CD4-positive, alpha-beta T cell treated with Interleukin-17A for 1 hour (primary cell): ENCODE measurements around the gene TRIM71.

Experiments
- DNase-seq: peaks from one replicate; pipeline ENCODE4 v3.0.0-alpha.2; 2020

Gene TRIM71

GRCh38 chr3:32869513-32870047, 51.8 kb downstream of the TRIM71 start:
- no peak for DNase-seq

DNA sequence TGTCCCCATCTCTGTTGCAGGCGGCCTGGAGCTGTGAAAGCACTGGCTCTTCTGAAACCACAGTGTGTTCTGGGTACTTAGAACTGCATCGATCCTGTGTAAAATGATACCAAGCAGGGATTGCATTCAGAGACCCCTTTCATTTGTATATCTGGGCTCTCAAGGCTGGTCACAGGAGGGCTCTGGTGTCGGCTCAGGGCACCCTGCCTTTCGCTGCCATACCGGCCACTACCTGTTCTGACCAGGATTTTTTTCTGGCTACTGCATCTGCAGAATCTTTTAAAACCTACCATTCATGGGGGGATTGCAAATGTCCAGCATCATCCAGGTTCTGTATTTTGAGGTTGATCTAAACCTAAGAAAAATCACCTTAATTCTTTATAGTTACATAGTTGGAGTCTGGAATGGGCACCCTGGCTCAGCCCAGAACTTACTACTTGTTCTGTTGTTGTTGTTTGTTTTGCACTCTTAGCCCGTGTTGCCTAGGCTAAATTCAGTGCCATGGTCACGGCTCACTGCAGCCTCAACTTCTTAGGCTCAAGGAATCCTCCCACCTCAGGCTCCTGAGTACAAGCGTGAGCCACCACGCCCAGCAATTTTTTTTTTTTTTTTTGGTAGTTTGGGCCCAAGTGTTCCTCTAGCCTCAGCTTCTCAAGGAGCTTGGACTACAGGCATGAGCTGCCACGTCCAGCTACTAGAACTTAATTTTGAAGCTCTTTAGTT, 52.7 kb downstream of the TRIM71 start:
- DNase-seq: no peak

DNA sequence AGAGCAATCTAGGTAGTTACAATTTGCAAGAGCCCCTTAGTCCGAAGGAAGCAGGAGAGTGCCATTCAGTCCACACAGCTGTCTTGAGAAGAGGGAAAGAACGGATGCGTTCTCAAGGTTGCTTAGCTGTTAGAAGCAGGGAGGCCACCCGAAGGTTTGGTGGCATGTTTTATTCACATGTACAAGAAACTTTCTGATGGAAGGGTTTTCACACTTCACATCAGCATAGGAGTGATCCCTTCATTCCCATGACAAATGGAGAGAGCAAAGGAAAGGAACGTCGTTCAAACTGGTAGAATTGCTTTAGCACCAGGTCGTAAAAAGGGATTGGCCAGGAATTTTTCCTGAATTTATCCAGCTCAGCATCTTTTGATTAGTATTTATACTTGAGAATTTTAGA, 53.5 kb downstream of the TRIM71 start:
- no peak for DNase-seq

- DNase-seq: no peak
Measured at GRCh38 chr3:32872487-32873382, 54.9 kb downstream of the TRIM71 start.

DNA sequence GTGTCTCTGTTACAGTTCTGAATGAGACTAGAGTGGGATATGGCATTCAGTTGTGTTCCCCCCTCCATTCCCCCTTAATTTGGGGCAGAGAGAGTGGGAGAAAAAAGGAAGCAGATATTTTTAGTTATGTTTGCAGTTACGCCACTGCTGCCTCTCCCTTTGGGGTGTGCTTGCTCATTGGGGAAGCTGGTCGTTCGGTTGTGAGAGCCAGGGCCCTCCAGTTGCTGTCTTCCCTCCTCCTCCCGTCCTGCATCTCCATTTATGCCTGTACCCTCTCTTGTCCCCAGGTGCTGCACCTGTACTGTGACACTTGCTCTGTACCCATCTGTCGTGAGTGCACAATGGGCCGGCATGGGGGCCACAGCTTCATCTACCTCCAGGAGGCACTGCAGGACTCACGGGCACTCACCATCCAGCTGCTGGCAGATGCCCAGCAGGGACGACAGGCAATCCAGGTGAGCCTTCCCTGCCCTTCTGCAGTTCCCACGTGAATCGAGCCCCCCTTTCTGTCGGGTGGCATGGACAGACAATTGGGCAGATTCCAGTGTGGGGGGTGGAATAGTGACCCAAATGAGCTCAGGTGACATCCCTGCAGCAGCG, 55.8 kb downstream of the TRIM71 start:
- DNase-seq: no peak

DNA sequence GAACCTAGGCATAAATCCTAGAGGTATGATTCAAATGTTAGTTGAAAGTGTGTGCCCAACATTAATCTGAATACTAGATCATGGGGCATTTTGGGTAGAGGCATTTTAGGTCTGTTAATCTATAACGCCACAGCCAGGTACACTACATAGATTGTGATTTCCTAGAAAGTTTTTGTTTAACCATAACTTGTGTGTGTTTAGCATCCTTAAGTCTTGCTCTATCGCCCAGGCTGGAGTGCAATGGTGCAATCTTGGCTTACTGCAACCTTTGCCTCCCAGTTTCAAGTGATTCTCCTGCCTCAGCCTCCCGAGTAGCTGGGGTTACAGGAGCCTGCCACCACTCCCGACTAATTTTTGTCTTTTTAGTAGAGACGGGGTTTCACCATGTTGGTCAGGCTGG, 59.1 kb downstream of the TRIM71 start:
- no peak for DNase-seq

DNA sequence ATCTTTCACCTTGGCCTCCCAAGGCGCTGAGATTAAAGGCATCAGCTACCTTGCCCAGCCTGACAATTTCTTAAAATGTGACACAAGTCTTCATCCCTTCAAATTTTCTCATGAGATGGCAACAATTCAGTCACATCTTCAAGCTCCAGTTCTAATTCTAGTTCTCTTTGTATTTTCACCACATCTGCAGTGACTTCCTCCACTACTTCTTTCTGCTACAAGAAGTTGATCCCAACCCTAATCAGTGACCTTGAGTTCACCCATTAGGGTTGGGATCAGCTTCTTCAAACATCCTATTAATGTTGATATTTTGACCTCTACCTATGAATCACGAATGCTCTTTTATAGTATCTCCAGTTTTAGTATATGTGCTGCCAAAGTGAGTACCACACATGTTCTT, 59.8 kb downstream of the TRIM71 start:
- DNase-seq: no peak

DNA sequence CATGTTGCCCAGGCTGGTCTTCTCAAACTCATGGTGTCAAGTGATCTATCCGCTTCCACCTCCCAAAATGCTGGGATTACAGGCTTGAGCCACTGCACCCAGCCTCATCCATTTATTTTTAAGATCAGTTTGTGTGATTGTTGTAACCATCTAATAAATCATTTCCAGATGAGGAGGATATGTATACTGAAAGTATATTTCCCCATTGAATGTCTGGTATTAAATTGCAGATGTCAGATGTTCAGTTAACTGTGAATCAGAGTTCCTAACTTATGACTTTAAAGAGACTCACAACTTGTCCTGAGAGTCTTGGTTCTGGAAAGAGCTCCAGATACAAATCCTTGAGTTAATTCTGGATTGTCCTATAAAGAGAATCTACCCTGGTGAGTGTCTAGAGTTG, 62.4 kb downstream of the TRIM71 start:
- DNase-seq: no peak

DNA sequence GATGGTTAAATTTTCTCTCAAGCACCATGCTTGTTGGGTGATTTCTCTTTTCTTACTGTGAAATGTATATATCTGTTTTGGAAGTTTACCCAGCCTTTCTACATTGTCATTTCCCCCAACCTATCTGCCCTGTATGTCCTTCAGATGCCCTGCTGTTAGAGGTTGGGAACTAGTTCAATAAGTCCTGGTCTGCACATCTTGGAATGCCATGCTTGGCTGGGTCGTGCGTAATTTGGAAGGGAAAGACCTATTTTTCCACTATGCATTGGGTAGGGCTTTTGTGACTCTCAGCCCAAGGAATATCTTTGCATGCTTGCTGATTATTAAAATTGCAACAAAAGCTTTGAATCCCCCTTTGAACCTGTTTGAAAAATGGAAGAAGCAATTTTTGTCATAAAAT, 63.8 kb downstream of the TRIM71 start:
- DNase-seq: no peak

DNA sequence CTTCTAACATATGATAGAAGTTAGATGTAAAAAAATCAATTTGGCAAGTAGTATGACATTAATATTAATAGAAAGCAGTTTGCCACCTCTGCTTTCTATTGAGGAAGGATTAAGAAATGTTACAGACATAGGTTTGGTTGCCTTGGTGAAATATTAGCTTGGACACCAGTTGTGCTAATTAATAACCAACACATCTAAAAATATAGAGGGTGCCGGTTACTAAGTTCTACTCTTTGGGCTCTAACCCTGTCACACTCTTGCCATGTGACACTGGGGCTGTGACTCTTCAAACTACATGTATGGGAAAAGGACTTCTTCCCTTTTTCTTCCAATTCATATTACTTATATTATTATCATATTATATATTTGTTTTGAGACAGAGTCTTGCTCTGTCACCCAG, 64.4 kb downstream of the TRIM71 start:
- DNase-seq: no peak

DNA sequence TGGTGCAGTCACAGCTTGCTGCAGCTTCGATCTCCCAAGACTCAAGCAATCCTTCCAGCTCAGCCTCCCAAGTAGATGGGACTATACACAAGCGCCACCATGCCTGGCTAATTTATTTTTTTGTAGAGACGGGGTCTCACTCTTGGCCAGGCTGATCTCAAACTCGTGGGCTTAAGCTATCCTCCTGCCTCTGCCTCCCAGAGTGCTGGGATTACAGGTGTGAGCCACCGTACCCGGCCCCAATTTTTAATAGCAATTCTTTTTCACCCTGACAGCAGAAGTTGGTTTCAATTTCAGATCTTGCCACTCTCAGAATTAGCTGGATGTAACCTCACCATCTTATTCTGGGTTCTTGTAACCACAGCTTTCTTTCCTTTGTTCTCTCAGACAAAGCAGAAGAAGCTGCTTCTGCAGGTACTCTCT, 64.8 kb downstream of the TRIM71 start:
- peak; percentile 6 for DNase-seq

- DNase-seq: no peak
Measured at GRCh38 chr3:32883817-32884216, 66.0 kb downstream of the TRIM71 start.

DNA sequence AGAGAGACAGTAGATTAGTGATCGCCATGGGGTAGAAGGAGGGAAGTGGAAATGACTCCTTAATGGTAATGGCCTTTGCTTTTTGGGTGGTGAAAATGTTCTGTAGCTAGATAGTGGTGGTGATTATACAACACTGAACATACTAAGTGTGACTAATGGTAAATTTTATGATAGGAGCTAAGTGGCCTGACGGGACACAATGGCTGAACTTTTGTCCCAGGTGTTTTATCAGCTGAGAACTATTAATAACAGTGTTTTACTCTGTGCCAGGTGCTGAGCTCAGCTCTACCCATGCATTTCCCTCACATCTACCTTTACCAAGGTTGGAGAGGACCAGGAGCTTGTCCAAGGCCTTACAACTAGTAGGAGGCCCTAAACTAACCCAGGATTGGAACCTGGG, 66.8 kb downstream of the TRIM71 start:
- no peak for DNase-seq

DNA sequence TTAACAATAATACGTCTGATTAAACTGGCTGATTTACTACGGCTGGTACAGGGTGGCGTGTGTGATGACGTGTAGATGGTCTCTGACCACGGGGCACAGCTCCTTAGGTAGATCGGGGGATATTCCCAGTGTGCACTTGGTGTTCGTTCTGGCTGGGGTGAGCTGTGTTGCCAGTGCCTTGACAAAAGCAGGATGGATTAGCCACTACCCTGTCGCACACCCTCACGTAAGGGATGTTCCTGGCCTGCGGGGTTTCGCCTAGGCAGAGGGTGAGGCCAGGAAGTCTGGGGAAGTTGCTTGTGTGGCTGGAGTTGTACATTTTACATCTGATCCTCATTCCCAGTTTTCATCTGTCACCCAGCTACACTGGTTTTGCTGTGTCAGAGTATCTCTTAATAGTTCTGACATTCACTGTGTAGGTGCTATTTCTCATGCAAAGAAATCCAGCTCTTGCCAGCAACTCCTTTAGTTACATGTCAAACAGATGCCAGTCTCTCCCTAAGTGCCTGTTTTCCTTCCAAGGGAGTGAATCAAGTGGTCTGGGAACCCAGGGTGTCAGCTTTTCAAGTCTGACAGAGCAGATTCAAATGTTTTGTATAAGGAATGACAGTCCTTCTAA, 67.6 kb downstream of the TRIM71 start:
- no peak for DNase-seq

GRCh38 chr3:32886296-32886695, 68.5 kb downstream of the TRIM71 start:
- no peak for DNase-seq

DNA sequence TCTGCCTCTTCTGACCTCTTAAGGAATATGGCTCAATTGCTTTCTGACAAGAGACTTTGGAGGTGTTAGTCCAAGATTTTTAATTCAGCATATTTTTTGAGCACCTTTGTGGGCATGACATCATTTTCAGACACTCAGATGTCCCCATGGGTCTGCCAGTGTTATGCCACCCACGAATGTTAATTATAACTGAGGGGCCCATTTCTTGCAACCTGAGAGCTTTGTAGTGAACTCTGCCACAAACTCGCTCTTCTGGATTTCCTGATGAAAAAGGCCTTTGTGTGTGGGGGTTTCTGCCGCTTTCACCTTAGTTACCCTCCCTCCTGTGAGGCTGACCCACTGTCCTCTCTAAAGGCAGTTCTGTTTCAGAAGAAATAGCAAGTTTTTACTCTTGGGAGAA, 69.1 kb downstream of the TRIM71 start:
- DNase-seq: no peak

GRCh38 chr3:32888739-32889138, 70.9 kb downstream of the TRIM71 start:
- no peak for DNase-seq

DNA sequence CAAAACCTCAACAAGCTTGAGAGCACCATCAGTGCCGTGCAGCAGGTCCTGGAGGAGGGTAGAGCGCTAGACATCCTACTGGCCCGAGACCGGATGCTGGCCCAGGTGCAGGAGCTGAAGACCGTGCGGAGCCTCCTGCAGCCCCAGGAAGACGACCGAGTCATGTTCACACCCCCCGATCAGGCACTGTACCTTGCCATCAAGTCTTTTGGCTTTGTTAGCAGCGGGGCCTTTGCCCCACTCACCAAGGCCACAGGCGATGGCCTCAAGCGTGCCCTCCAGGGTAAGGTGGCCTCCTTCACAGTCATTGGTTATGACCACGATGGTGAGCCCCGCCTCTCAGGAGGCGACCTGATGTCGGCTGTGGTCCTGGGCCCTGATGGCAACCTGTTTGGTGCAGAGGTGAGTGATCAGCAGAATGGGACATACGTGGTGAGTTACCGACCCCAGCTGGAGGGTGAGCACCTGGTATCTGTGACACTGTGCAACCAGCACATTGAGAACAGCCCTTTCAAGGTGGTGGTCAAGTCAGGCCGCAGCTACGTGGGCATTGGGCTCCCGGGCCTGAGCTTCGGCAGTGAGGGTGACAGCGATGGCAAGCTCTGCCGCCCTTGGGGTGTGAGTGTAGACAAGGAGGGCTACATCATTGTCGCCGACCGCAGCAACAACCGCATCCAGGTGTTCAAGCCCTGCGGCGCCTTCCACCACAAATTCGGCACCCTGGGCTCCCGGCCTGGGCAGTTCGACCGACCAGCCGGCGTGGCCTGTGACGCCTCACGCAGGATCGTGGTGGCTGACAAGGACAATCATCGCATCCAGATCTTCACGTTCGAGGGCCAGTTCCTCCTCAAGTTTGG, 72.9 kb downstream of the TRIM71 start:
- DNase-seq: no peak

GRCh38 chr3:32891365-32891764, 73.6 kb downstream of the TRIM71 start:
- DNase-seq: no peak

DNA sequence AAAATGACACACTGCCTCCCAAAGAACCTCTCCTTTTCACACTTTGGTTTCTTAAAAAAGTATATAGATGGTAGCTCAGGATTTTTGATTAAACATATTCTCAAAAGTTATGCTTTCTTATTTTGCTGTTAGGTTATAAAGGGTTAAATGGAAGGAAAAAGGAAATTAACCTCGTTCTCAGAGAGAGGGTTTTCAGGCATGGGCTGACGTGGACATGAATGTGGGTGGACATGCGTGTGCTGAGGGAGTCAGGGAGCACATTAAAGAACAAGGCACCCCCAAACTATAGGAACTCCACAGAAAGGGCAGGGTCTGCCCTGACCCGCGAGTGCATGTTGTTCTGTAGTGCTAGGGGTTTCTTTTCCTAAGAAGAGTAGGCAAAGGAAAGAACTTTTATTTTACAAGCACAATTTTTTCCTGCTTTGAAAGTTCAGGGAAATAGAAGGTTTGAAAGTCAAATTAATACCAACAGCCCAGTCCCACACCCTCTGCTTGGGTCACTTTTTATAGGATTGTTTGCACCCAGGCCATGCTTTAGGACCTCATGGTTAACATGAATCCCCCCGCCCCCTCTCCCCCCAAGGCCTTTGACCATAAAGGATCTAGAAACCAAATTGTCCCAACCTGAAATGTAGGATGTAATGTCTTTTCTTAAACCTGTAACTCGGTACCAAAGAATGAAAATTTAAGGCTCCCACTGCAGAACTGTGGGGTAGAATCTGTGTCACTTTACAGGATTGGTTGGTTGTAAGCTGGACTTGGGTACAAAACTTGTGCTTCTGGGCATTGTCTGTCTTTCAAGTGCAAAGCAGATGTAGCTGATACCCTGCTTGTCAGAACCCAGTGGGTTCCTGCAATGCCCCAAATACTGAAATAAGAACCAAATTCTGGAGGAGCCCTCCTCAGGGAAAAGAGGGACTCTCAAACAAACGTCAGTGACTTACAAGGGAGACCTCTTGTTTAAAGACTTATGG, 75.1 kb downstream of the TRIM71 start:
- DNase-seq: no peak

DNA sequence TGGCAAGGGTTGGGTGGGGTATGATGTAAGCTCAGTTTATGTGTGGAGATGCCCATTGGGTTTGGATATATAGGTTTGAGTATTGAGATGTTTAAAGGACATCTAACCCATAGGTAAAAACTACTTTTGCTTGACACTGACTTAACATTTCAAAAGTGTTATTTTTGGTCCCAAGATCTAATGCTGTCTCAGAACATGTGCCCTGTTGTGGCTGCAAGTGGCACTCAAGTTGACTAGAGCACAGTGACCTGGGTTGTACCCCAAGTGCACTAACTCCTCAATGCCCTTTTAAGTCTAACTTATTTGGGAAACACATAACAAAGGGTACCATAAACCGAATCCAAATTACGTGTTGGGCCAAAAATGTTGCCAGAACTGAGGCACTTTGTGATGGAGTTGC, 77.2 kb downstream of the TRIM71 start:
- DNase-seq: no peak
